Loucy (cell line): ENCODE measurements around the gene ZDHHC7.

Experiments
- H2AFZ ChIP-seq: fragments of 200-600 bp; sonication (generic); 2 replicates; pipeline ENCODE4 v1.6.0; 2016; ENCODE audit warnings: antibody characterized with exemption, mild to moderate bottlenecking, low read length, moderate library complexity
- H3F3A ChIP-seq: fragments of 200-600 bp; 2 replicates; pipeline ENCODE4 v1.6.0; 2016; ENCODE audit warnings: antibody characterized with exemption, low read depth, mild to moderate bottlenecking
- H3K27me3 ChIP-seq: fragments of 200-600 bp; sonication (generic); 2 replicates; pipeline ENCODE4 v1.6.1; 2014; ENCODE audit warnings: low read length, mild to moderate bottlenecking; ENCODE audit not compliant: insufficient read depth, poor library complexity, severe bottlenecking
- H3K36me3 ChIP-seq: fragments of 200-600 bp; sonication (generic); 2 replicates; pipeline ENCODE4 v1.6.1; 2016; ENCODE audit warnings: low read length; ENCODE audit not compliant: insufficient read depth
- H3K4me1 ChIP-seq: fragments of 200-600 bp; sonication (generic); 2 replicates; pipeline ENCODE4 v1.5.1; 2014; ENCODE audit warnings: low read length, mild to moderate bottlenecking; ENCODE audit not compliant: insufficient read depth, poor library complexity, severe bottlenecking
- H3K4me2 ChIP-seq: fragments of 200-600 bp; sonication (generic); 2 replicates; pipeline ENCODE4 v1.6.0; 2014; ENCODE audit warnings: antibody characterized with exemption, low read length, low read depth, mild to moderate bottlenecking; ENCODE audit not compliant: poor library complexity, severe bottlenecking
- H3K4me3 ChIP-seq: fragments of 200-600 bp; sonication (generic); 2 replicates; pipeline ENCODE4 v1.5.1; 2014; ENCODE audit warnings: low read length, mild to moderate bottlenecking, mixed read lengths; ENCODE audit not compliant: poor library complexity, severe bottlenecking
- H3K79me2 ChIP-seq: fragments of 200-600 bp; sonication (generic); 2 replicates; pipeline ENCODE4 v1.6.1; 2014; ENCODE audit warnings: low read length; ENCODE audit not compliant: insufficient read depth
- H3K9ac ChIP-seq: fragments of 200-600 bp; sonication (generic); 2 replicates; pipeline ENCODE4 v1.6.0; 2014; ENCODE audit warnings: mild to moderate bottlenecking, low read depth, low read length, moderate library complexity; ENCODE audit not compliant: poor library complexity, severe bottlenecking
- H3K9me2 ChIP-seq: fragments of 200-600 bp; sonication (generic); replicated peaks from 2 replicates; pipeline ENCODE4 v1.6.1; 2016; ENCODE audit warnings: low read depth, low read length, mixed read lengths
- H3K9me3 ChIP-seq: fragments of 200-600 bp; sonication (generic); 2 replicates; pipeline ENCODE4 v1.6.1; 2014; ENCODE audit warnings: mild to moderate bottlenecking, antibody characterized with exemption, low read length, low read depth; ENCODE audit not compliant: insufficient read depth
- H4K20me1 ChIP-seq: fragments of 200-600 bp; sonication (generic); 2 replicates; pipeline ENCODE4 v1.6.0; 2014; ENCODE audit warnings: antibody characterized with exemption, low read length, mild to moderate bottlenecking; ENCODE audit not compliant: insufficient read depth, poor library complexity, severe bottlenecking
- EZH2phosphoT487 ChIP-seq: fragments of 200-600 bp; IDR thresholded peaks from 2 replicates; pipeline ENCODE4 v1.6.1; 2018; ENCODE audit warnings: antibody characterized with exemption, mild to moderate bottlenecking, moderate library complexity, borderline replicate concordance
- TF ChIP-seq, protein P1 (sequence below): fragments of 200-600 bp; sonication (generic); conservative IDR thresholded peaks from 2 replicates; pipeline ENCODE4 v1.5.1; 2014; ENCODE audit warnings: mild to moderate bottlenecking, antibody characterized with exemption, low read length

ZDHHC7 gene

DNA sequence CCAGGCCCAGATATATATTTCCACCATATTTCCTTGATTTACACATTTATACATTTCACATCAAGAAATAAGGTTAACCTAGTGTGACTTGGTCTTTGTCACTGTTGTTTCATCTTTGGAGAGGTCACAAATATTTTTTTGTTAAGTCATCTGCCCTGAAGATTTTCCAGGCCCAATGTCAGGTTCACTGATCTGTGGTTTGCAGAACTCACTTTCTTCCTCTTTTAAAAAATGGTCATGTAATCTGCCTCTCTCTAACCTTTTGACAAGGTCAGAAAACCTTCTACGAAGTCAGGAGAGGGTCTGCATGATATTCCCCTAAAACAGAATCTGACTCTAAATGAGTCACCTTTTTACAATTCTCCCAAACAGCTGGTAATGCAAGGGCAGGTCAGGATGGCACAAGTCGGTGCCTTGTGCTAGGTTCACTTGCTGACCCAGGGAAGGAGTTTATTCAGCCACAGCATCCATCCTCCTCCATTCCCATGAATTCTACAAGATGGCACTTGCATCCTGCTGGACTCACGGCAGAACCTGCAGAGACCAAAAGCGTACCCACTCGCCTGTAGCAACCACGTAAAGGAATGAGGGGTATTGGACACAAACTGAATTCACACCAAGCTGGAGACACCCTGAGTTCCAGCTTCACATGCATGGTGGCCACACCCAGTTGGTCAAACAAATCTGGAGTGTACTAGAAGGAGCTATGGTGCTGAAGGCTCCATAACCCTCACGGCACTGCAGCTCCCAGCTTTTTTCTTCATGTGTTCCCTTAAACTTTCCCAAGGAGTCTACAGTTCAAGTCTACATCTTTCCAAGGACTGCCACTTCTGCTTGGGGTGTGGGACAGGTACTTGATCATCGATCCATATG is 14.7 kb upstream of the ZDHHC7 start:
- H3K4me3 ChIP-seq = no peak overlapping the region
- H3K9me3 ChIP-seq = no peaks in the 10 kb centered on the region
- H3K79me2 ChIP-seq = no peaks in the 10 kb centered on the region
- H4K20me1 ChIP-seq = no peaks in the 10 kb centered on the region
- no peaks in the 10 kb centered on the region for H3F3A ChIP-seq
- H3K27me3 ChIP-seq = no peaks in the 10 kb centered on the region
- no peak for TF ChIP-seq EZH2phosphoT487
- TF ChIP-seq, protein P1, sequence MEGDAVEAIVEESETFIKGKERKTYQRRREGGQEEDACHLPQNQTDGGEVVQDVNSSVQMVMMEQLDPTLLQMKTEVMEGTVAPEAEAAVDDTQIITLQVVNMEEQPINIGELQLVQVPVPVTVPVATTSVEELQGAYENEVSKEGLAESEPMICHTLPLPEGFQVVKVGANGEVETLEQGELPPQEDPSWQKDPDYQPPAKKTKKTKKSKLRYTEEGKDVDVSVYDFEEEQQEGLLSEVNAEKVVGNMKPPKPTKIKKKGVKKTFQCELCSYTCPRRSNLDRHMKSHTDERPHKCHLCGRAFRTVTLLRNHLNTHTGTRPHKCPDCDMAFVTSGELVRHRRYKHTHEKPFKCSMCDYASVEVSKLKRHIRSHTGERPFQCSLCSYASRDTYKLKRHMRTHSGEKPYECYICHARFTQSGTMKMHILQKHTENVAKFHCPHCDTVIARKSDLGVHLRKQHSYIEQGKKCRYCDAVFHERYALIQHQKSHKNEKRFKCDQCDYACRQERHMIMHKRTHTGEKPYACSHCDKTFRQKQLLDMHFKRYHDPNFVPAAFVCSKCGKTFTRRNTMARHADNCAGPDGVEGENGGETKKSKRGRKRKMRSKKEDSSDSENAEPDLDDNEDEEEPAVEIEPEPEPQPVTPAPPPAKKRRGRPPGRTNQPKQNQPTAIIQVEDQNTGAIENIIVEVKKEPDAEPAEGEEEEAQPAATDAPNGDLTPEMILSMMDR = no peak
- H3K9ac ChIP-seq = no peak overlapping the region
- no peaks in the 10 kb centered on the region for H3K9me2 ChIP-seq
- H3K4me2 ChIP-seq = no peak overlapping the region
- no peaks in the 10 kb centered on the region for H3K36me3 ChIP-seq
- H3K4me1 ChIP-seq = peaks cover 20% of the 10 kb centered on the region
- H2AFZ ChIP-seq = no peak overlapping the region

DNA sequence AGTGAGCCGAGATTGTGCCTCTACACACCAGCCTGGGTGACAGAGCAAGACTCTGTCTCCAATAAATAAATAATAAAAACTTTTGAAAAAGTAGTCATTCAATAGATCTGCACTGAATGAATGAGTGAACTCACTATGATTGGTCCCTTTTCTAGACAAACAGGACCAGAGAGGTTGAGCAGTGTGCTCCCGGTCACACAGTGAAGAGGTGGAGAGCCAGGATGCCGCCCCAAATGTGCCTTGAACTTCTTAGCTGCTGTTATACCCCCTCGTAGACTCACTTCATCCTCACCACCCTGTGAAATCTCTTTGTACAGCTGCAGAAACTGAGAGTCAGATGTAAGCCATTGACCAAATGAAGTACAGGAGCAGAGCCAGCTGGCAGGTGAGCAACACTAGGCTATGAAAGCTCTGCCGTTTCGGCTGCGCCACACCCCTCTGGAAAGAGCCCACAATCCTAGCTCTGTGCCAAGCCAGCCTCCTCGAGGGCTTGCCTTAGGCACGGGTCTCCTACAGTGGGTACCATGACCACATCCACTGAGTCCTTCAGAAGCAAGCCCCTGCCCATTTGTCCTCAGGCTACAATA is 8.4 kb upstream of the ZDHHC7 start:
- Histone ChIP-seq H3K4me3 (no peak overlapping the region), H3F3A (peaks cover 8% of the 10 kb centered on the region; the same call in 1 of the 2 replicates), H3K27me3 (no peaks in the 10 kb centered on the region), H3K36me3 (no peaks in the 10 kb centered on the region), H3K79me2 (no peaks in the 10 kb centered on the region), H3K4me1 (peaks cover 9% of the 10 kb centered on the region), H4K20me1 (no peaks in the 10 kb centered on the region), H3K9ac (no peak overlapping the region), H3K9me3 (no peaks in the 10 kb centered on the region), H3K9me2 (no peaks in the 10 kb centered on the region), H3K4me2 (no peak overlapping the region), H2AFZ (no peak overlapping the region)
- TF ChIP-seq EZH2phosphoT487 = no peak
- TF ChIP-seq, protein P1 = no peak

DNA sequence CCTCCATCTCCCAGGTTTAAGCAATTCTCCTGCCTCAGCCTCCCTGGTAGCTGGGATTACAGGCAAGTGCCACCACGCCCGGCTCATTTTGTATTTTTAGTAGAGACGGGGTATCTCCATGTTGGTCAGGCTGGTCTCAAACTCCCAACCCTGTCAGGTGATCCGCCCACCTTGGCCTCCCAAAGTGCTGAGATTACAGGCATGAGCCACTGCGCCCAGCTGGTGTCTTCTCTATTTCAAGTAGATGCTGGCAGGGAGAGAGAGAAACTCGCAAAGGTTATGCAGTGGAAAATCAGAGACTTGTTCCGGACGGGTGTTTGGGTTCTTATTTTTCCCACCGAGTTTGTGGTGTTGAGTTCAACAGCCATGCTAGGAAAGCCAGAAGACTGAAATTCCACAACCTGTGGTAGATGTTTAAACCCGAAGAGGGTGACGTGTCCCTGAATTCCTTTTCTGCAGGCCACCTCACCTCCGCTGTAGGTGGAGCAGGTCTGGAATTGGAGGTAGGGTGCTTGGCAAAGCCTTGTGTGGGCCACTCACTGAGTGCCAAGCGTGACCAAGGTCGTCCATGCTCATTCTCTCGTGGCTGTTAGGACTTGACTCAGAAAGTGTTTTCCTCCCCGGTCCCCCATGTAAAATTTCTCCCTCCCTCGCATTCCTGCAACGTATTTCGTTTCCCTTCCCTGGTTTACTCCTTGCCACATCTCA is 7.3 kb upstream of the ZDHHC7 start:
- H3F3A ChIP-seq = peaks cover 8% of the 10 kb centered on the region; the same call in 1 of the 2 replicates
- no peaks in the 10 kb centered on the region for H3K36me3 ChIP-seq
- H3K9ac ChIP-seq = no peak overlapping the region
- no peaks in the 10 kb centered on the region for H3K9me2 ChIP-seq
- no peaks in the 10 kb centered on the region for H3K79me2 ChIP-seq
- H4K20me1 ChIP-seq = no peaks in the 10 kb centered on the region
- TF ChIP-seq EZH2phosphoT487 = no peak
- TF ChIP-seq, protein P1 = no peak
- H3K4me3 ChIP-seq = no peak overlapping the region
- no peaks in the 10 kb centered on the region for H3K9me3 ChIP-seq
- peaks cover 9% of the 10 kb centered on the region for H3K4me1 ChIP-seq
- H3K4me2 ChIP-seq = no peak overlapping the region
- no peaks in the 10 kb centered on the region for H3K27me3 ChIP-seq
- no peak overlapping the region for H2AFZ ChIP-seq
